Spleen (tissue), 11 donors: ENCODE measurements around the gene PAPOLA. TPM values are rescaled to one million over a fixed set of nuclear protein-coding genes. Genes with fewer than 3 reads are reported as not detected.

ENCODE experiments used
- DNase-seq: peaks from one replicate; pipeline ENCODE4 v3.0.0-alpha.2; 2020
- H3K27ac ChIP-seq, 8 donors: fragments of 200-600 bp; sonication (generic) in 7 of 8; 1 replicate in 4 of 8; 2 replicates in 4 of 8; pipeline versions ENCODE4 v1.5.0 to v1.8.0; 2016 to 2021; ENCODE audit warnings: inconsistent platforms in 4 of 8, mild to moderate bottlenecking in 4 of 8, moderate library complexity in 1 of 8
- H3K27me3 ChIP-seq, 7 donors: fragments of 200-600 bp; sonication (generic) in 6 of 7; replicated peaks in 1 of 7; 1 replicate in 4 of 7; 2 replicates in 3 of 7; pipeline versions ENCODE4 v1.5.0 to v1.8.0; 2016 to 2021; ENCODE audit warnings: inconsistent platforms in 3 of 7, mild to moderate bottlenecking in 1 of 7
- H3K36me3 ChIP-seq, 6 donors: fragments of 200-600 bp; sonication (generic) in 5 of 6; 1 replicate in 4 of 6; 2 replicates in 2 of 6; pipeline versions ENCODE4 v1.5.0 to v1.8.0; 2016 to 2021; ENCODE audit warnings: inconsistent platforms in 2 of 6
- H3K4me1 ChIP-seq, 6 donors: fragments of 200-600 bp; sonication (generic) in 5 of 6; 1 replicate in 3 of 6; 2 replicates in 3 of 6; pipeline versions ENCODE4 v1.5.0 to v1.8.0; 2016 to 2021; ENCODE audit warnings: inconsistent platforms in 3 of 6
- H3K4me3 ChIP-seq, 8 donors: fragments of 200-600 bp; sonication (generic) in 7 of 8; 1 replicate in 4 of 8; 2 replicates in 4 of 8; pipeline versions ENCODE4 v1.5.0 to v1.8.0; 2016 to 2021; ENCODE audit warnings: inconsistent platforms in 4 of 8, mild to moderate bottlenecking in 4 of 8, moderate library complexity in 2 of 8
- H3K9me3 ChIP-seq, 8 donors: fragments of 200-600 bp; sonication (generic) in 7 of 8; 1 replicate in 4 of 8; 2 replicates in 4 of 8; pipeline versions ENCODE4 v1.5.0 to v1.8.0; 2016 to 2021; ENCODE audit warnings: inconsistent platforms in 4 of 8
- CTCF ChIP-seq, 11 experiments: fragments of 200-600 bp in 7 of 11; fragments of 450-650 bp in 4 of 11; sonication (generic) in 4 of 11; IDR thresholded peaks in 8 of 11; conservative IDR thresholded peaks in 3 of 11; 1 replicate in 7 of 11; 2 replicates in 4 of 11; pipeline versions ENCODE4 v1.4.0 to v1.8.0; 2016 to 2021; ENCODE audit warnings: antibody characterized with exemption in 11 of 11, inconsistent platforms in 4 of 11, mild to moderate bottlenecking in 1 of 11
- POLR2A ChIP-seq, 3 donors: fragments of 450-650 bp; IDR thresholded peaks; one replicate each; pipeline ENCODE4 v1.5.1; 2017; ENCODE audit warnings: antibody characterized with exemption in 3 of 3, mild to moderate bottlenecking in 1 of 3
- POLR2AphosphoS5 ChIP-seq, 3 donors: sonication (generic); formaldehyde crosslinking; IDR thresholded peaks; one replicate each; pipeline ENCODE4 v1.5.1; 2017; ENCODE audit warnings: antibody characterized with exemption in 3 of 3
- WGBS, 5 donors: extraction: QIAGEN DNeasy Blood & Tissue Kit in 3 of 5; methylation state at CpG; one replicate each; pipeline versions ENCODE4 v1.1.5 to v1.1.7; 2013 to 2018; 5-methylcytosine and 5-hydroxymethylcytosine counted together
- intact Hi-C: fragments of 100-400 bp; cut with DNase I; formaldehyde crosslinking; loops from one replicate; pipeline ENCODE4 v1.15.0; 2023; ENCODE audit warnings: low total_unique reads
- polyA plus RNA-seq, 3 donors: library from polyadenylated mRNA; stranded (reverse); fragments of 200-250 nt; gene quantifications; one replicate each; pipeline ENCODE4 v1.2.1, GENCODE V29; 2013
- total RNA-seq, 7 donors: library from RNA; depleted of rRNA in 3 of 7; stranded (reverse); fragments of >200 nt in 3 of 7; fragmentation: NEBNext Ultra II Directional in 4 of 7; extraction: Animal tissue kit (Norgen Biotek cat#: 25700) in 4 of 7; gene quantifications; one replicate each; pipeline versions ENCODE4 v1.1.0 to v1.2.1, GENCODE V29; 2016 to 2021
- donor health status: healthy with polysubstance abuse.
- donor health status: DM: no; HTN: no; CAD: no; lungs with moderate emphysema.
- donor health status: DM: no; HTN: no; CAD: no.
- donor health status: Bipolar disorder and iron deficiency.
- donor health status: healthy.
- donor health status: DM: no; HTN: no; CAD: no.
- donor health status: DM: yes; HTN: yes; CAD: no.

Gene PAPOLA
- total and polyA plus RNA-seq, 10 donors, result 56.4 to 311 (median 201) TPM

- Histone ChIP-seq H3K4me3 (no peak overlapping the region), H3K4me1 (peaks cover 55 to 100% (median 89%) of the 10 kb centered on the region in 6 donors), H3K27me3 (no peaks in the 10 kb centered on the region), H3K36me3 (peaks cover 0 to 15% (median 8%) of the 10 kb centered on the region in 6 donors), H3K9me3 (no peaks in the 10 kb centered on the region), H3K27ac (no peak overlapping the region)
- no peak for DNase-seq
- WGBS, 5 donors, result 87 to 100% (median 97%) methylated on average over 1 of the region's 1 CpG
- no peak for TF ChIP-seq POLR2AphosphoS5 (IDR thresholded peaks at IDR 0.05)
- TF ChIP-seq CTCF (IDR thresholded peaks at IDR 0.05 in 8 of 11, conservative IDR thresholded peaks at IDR 0.05 in 3 of 11), result no peak
- TF ChIP-seq POLR2A (IDR thresholded peaks at IDR 0.05), result no peak
- intact Hi-C loops, result no loop called here
These were observed 14.2 kb downstream of the PAPOLA start for GRCh38 chr14:96516351-96516750.

- Histone ChIP-seq H3K4me3 (no peak overlapping the region), H3K4me1 (peaks cover 22 to 66% (median 52%) of the 10 kb centered on the region in 6 donors), H3K9me3 (no peaks in the 10 kb centered on the region), H3K27ac (no peak overlapping the region), H3K27me3 (no peaks in the 10 kb centered on the region), H3K36me3 (peaks cover 0 to 51% (median 35%) of the 10 kb centered on the region in 6 donors)
- intact Hi-C loops, result no loop called here
- TF ChIP-seq POLR2A (IDR thresholded peaks at IDR 0.05) (no peak), CTCF (IDR thresholded peaks at IDR 0.05 in 8 of 11, conservative IDR thresholded peaks at IDR 0.05 in 3 of 11) (no peak), POLR2AphosphoS5 (IDR thresholded peaks at IDR 0.05) (no peak)
- no peak for DNase-seq
- WGBS, 5 donors, result 61 to 79% (median 67%) methylated on average over 4 of the region's 4 CpGs
These were observed 17.8 kb downstream of the PAPOLA start for GRCh38 chr14:96519970-96520369.

GRCh38 chr14:96525452-96525851 is 23.3 kb downstream of the PAPOLA start:
- TF ChIP-seq POLR2A (IDR thresholded peaks at IDR 0.05) (no peak), CTCF (IDR thresholded peaks at IDR 0.05 in 8 of 11, conservative IDR thresholded peaks at IDR 0.05 in 3 of 11) (no peak), POLR2AphosphoS5 (IDR thresholded peaks at IDR 0.05) (no peak)
- WGBS, 5 donors, result 91 to 96% (median 94%) methylated on average over 5 of the region's 5 CpGs
- Histone ChIP-seq H3K4me3 (no peak overlapping the region), H3K36me3 (peaks cover 0 to 100% (median 79%) of the 10 kb centered on the region in 6 donors), H3K27ac (no peak overlapping the region), H3K27me3 (no peaks in the 10 kb centered on the region), H3K9me3 (no peaks in the 10 kb centered on the region), H3K4me1 (peaks cover 0 to 11% (median 1%) of the 10 kb centered on the region in 6 donors)
- intact Hi-C loops, result no loop called here
- DNase-seq, result no peak

GRCh38 chr14:96532632-96533031 is 30.4 kb downstream of the PAPOLA start:
- peaks cover 0 to 96% (median 60%) of the 10 kb centered on the region in 6 donors for H3K36me3 ChIP-seq
- no peak overlapping the region for H3K27ac ChIP-seq
- no peaks in the 10 kb centered on the region for H3K4me1 ChIP-seq
- intact Hi-C loops, result no loop called here
- no peaks in the 10 kb centered on the region for H3K27me3 ChIP-seq
- no peaks in the 10 kb centered on the region for H3K9me3 ChIP-seq
- H3K4me3 ChIP-seq, result no peak overlapping the region
- TF ChIP-seq POLR2AphosphoS5 (IDR thresholded peaks at IDR 0.05) (no peak), POLR2A (IDR thresholded peaks at IDR 0.05) (no peak)
- DNase-seq, result no peak

GRCh38 chr14:96536807-96537206 is 34.6 kb downstream of the PAPOLA start:
- Histone ChIP-seq H3K4me3 (no peak overlapping the region), H3K9me3 (no peaks in the 10 kb centered on the region), H3K36me3 (peaks cover 0 to 60% (median 30%) of the 10 kb centered on the region in 6 donors), H3K27ac (no peak overlapping the region), H3K27me3 (no peaks in the 10 kb centered on the region), H3K4me1 (peaks cover 0 to 3% (median 0%) of the 10 kb centered on the region in 6 donors)
- DNase-seq, result no peak
- TF ChIP-seq POLR2AphosphoS5 (IDR thresholded peaks at IDR 0.05) (no peak), POLR2A (IDR thresholded peaks at IDR 0.05) (no peak), CTCF (IDR thresholded peaks at IDR 0.05 in 8 of 11, conservative IDR thresholded peaks at IDR 0.05 in 3 of 11) (no peak)
- intact Hi-C loops, result no loop called here
- 95 to 98% (median 98%) methylated on average over 1 of the region's 1 CpG for WGBS, 5 donors
